DOHH2 (cell line): ENCODE measurements around the gene COX11.

Experiments used
- H3F3A ChIP-seq: fragments of 200-600 bp; sonication (generic), shearing (Covaris generic); 2 replicates; pipeline ENCODE4 v1.6.0; 2016; ENCODE audit warnings: antibody characterized with exemption, mild to moderate bottlenecking; ENCODE audit not compliant: control insufficient read depth, insufficient read depth
- H3K27ac ChIP-seq: fragments of 200-600 bp; sonication (generic); 2 replicates; pipeline ENCODE4 v1.5.1; 2014; ENCODE audit warnings: low read depth, mild to moderate bottlenecking, low read length, moderate library complexity
- H3K27me3 ChIP-seq: fragments of 200-600 bp; sonication (generic); 2 replicates; pipeline ENCODE4 v1.6.1; 2014; ENCODE audit warnings: mild to moderate bottlenecking, low read length, mixed read lengths; ENCODE audit not compliant: control insufficient read depth
- H3K36me3 ChIP-seq: fragments of 200-600 bp; sonication (generic); 2 replicates; pipeline ENCODE4 v1.6.1; 2014; ENCODE audit warnings: mild to moderate bottlenecking, low read length, moderate library complexity, mixed read lengths; ENCODE audit not compliant: control insufficient read depth
- H3K4me1 ChIP-seq: fragments of 200-600 bp; sonication (generic); 2 replicates; pipeline ENCODE4 v1.6.1; 2014; ENCODE audit warnings: mild to moderate bottlenecking, low read length, mixed read lengths; ENCODE audit not compliant: control insufficient read depth
- H3K4me2 ChIP-seq: fragments of 200-600 bp; sonication (generic); 2 replicates; pipeline ENCODE4 v1.6.0; 2014; ENCODE audit warnings: mild to moderate bottlenecking, low read length, moderate library complexity
- H3K4me3 ChIP-seq: fragments of 200-600 bp; sonication (generic); 2 replicates; pipeline ENCODE4 v1.5.1; 2014; ENCODE audit warnings: mild to moderate bottlenecking, low read length, mixed read lengths
- H3K79me2 ChIP-seq: fragments of 200-600 bp; sonication (generic); 2 replicates; pipeline ENCODE4 v1.6.1; 2014; ENCODE audit warnings: mild to moderate bottlenecking, low read length, mixed read lengths; ENCODE audit not compliant: control insufficient read depth
- H3K9me2 ChIP-seq: fragments of 200-600 bp; sonication (generic); replicated peaks from 2 replicates; pipeline ENCODE4 v1.6.1; 2014; ENCODE audit warnings: mild to moderate bottlenecking, low read length, mixed read lengths; ENCODE audit not compliant: control insufficient read depth
- H3K9me3 ChIP-seq: fragments of 200-600 bp; sonication (generic); 2 replicates; pipeline ENCODE4 v1.6.1; 2014; ENCODE audit warnings: antibody characterized with exemption, low read length, mixed read lengths; ENCODE audit not compliant: control insufficient read depth, insufficient read depth
- H4K20me1 ChIP-seq: fragments of 200-600 bp; sonication (generic); 2 replicates; pipeline ENCODE4 v1.6.0; 2014; ENCODE audit warnings: low read depth, mild to moderate bottlenecking, antibody characterized with exemption, low read length, moderate library complexity; ENCODE audit not compliant: control insufficient read depth, insufficient read depth
- CTCF ChIP-seq: fragments of 200-600 bp; sonication (generic); IDR thresholded peaks from one replicate; pipeline ENCODE4 v1.5.1; 2014; ENCODE audit warnings: antibody characterized with exemption, mild to moderate bottlenecking, low read depth, low read length; ENCODE audit not compliant: poor library complexity, severe bottlenecking
- EZH2phosphoT487 ChIP-seq: fragments of 200-600 bp; sonication (generic); IDR thresholded peaks from 2 replicates; pipeline ENCODE4 v1.6.1; 2017; ENCODE audit warnings: borderline replicate concordance, mild to moderate bottlenecking, antibody characterized with exemption, low read length, moderate library complexity, mixed read lengths

The COX11 gene

GRCh38 chr17:54947396-54947795, 21.1 kb downstream of the COX11 start:
- H4K20me1 ChIP-seq, result no peaks in the 10 kb centered on the region
- H3K27me3 ChIP-seq, result 0 out of 2 replicates have a peak, but pooled peaks cover 3% of the 10 kb centered on the region
- H3K4me1 ChIP-seq, result no peaks in the 10 kb centered on the region
- no peak overlapping the region for H3K27ac ChIP-seq
- no peaks in the 10 kb centered on the region for H3F3A ChIP-seq
- H3K9me2 ChIP-seq, result no peaks in the 10 kb centered on the region
- no peaks in the 10 kb centered on the region for H3K9me3 ChIP-seq
- no peak overlapping the region for H3K4me3 ChIP-seq
- no peaks in the 10 kb centered on the region for H3K36me3 ChIP-seq
- H3K4me2 ChIP-seq, result no peak overlapping the region
- no peaks in the 10 kb centered on the region for H3K79me2 ChIP-seq
- TF ChIP-seq EZH2phosphoT487 (no peak), CTCF (no peak)

GRCh38 chr17:54945671-54946070, 22.8 kb downstream of the COX11 start:
- H3K4me3 ChIP-seq, result no peak overlapping the region
- H3K4me1 ChIP-seq, result no peaks in the 10 kb centered on the region
- no peak overlapping the region for H3K4me2 ChIP-seq
- H3K27ac ChIP-seq, result no peak overlapping the region
- no peaks in the 10 kb centered on the region for H3F3A ChIP-seq
- no peaks in the 10 kb centered on the region for H3K36me3 ChIP-seq
- H3K27me3 ChIP-seq, result 0 out of 2 replicates have a peak, but pooled peaks cover 3% of the 10 kb centered on the region
- no peaks in the 10 kb centered on the region for H4K20me1 ChIP-seq
- H3K79me2 ChIP-seq, result no peaks in the 10 kb centered on the region
- no peaks in the 10 kb centered on the region for H3K9me3 ChIP-seq
- no peak for TF ChIP-seq CTCF
- no peak for TF ChIP-seq EZH2phosphoT487
- H3K9me2 ChIP-seq, result no peaks in the 10 kb centered on the region

- Histone ChIP-seq H3K4me2 (no peak overlapping the region), H3F3A (no peaks in the 10 kb centered on the region), H3K4me1 (no peaks in the 10 kb centered on the region), H3K79me2 (no peaks in the 10 kb centered on the region), H3K4me3 (no peak overlapping the region), H3K27ac (no peak overlapping the region), H3K9me2 (no peaks in the 10 kb centered on the region), H3K36me3 (no peaks in the 10 kb centered on the region), H4K20me1 (no peaks in the 10 kb centered on the region), H3K27me3 (0 out of 2 replicates have a peak, but pooled peaks cover 3% of the 10 kb centered on the region), H3K9me3 (no peaks in the 10 kb centered on the region)
- TF ChIP-seq CTCF (no peak), EZH2phosphoT487 (no peak)
Measured at GRCh38 chr17:54945231-54945630, 23.2 kb downstream of the COX11 start.

- Histone ChIP-seq H3K27ac (no peak overlapping the region), H3K79me2 (no peaks in the 10 kb centered on the region), H3K27me3 (0 out of 2 replicates have a peak, but pooled peaks cover 3% of the 10 kb centered on the region), H3K4me3 (no peak overlapping the region), H3K9me3 (no peaks in the 10 kb centered on the region), H3K4me2 (no peak overlapping the region), H3F3A (no peaks in the 10 kb centered on the region), H3K36me3 (no peaks in the 10 kb centered on the region), H3K9me2 (no peaks in the 10 kb centered on the region), H3K4me1 (no peaks in the 10 kb centered on the region), H4K20me1 (no peaks in the 10 kb centered on the region)
- TF ChIP-seq EZH2phosphoT487 (no peak), CTCF (no peak)
Measured at GRCh38 chr17:54944796-54945195, 23.7 kb downstream of the COX11 start.
